A673 (cell line): ENCODE measurements around the gene ZNF362. TPM values are rescaled to one million over a fixed set of nuclear protein-coding genes. Genes with fewer than 3 reads are reported as not detected.

ENCODE experiments used
- Bru-seq: library from RNA; stranded (reverse); fragments of 400-500 nt; gene quantifications from one replicate; lab custom pipeline; 2021; lab: Mats Ljungman, UMichigan
- BruChase-seq, 2 experiments: library from RNA; stranded (reverse); fragments of 400-500 nt; gene quantifications; one replicate each; lab custom pipeline; 2021; lab: Mats Ljungman, UMichigan
- BruUV-seq: library from RNA; stranded (reverse); fragments of 400-500 nt; replicated peaks from 2 replicates; lab custom pipeline; 2021; lab: Mats Ljungman, UMichigan
- CTCF ChIA-PET: fragments of 300-600 bp; sonication (Branson Sonifier 250); formaldehyde crosslinking; loops from one replicate; lab custom pipeline; 2022; ENCODE audit warnings: antibody characterized with exemption; lab: Charles Lee
- POLR2A ChIA-PET: fragments of 300-600 bp; sonication (Branson Sonifier 250); formaldehyde crosslinking; loops from one replicate; lab custom pipeline; 2022; ENCODE audit warnings: antibody characterized with exemption; ENCODE audit not compliant: low non-redundant PET; lab: Charles Lee
- DNase-seq: peaks from one replicate; pipeline ENCODE4 v3.0.0-alpha.2; 2015; ENCODE audit warnings: low spot score
- H3K27ac ChIP-seq: fragments of 200-600 bp; sonication (generic); 2 replicates; pipeline ENCODE4 v1.5.1; 2016; ENCODE audit warnings: mixed run types, low read depth, mild to moderate bottlenecking, mixed read lengths, antibody characterized with exemption, low read length; ENCODE audit not compliant: poor library complexity, severe bottlenecking
- H3K27me3 ChIP-seq: fragments of 200-600 bp; sonication (generic); replicated peaks from 2 replicates; pipeline ENCODE4 v1.6.1; 2017; ENCODE audit warnings: mixed run types, low read depth, mild to moderate bottlenecking, mixed read lengths, antibody characterized with exemption, low read length; ENCODE audit not compliant: insufficient read depth, poor library complexity
- H3K36me3 ChIP-seq: fragments of 200-600 bp; sonication (generic); 2 replicates; pipeline ENCODE4 v1.6.1; 2016; ENCODE audit warnings: mixed run types, mild to moderate bottlenecking, mixed read lengths, antibody characterized with exemption, low read length; ENCODE audit not compliant: insufficient read depth, poor library complexity, severe bottlenecking
- H3K4me1 ChIP-seq: fragments of 200-600 bp; sonication (generic); 2 replicates; pipeline ENCODE4 v1.6.1; 2017; ENCODE audit warnings: mixed run types, mild to moderate bottlenecking, mixed read lengths, antibody characterized with exemption, low read length; ENCODE audit not compliant: insufficient read depth, poor library complexity, severe bottlenecking
- H3K4me3 ChIP-seq: fragments of 200-600 bp; sonication (generic); 2 replicates; pipeline ENCODE4 v1.5.1; 2016; ENCODE audit warnings: low read depth, mixed run types, mild to moderate bottlenecking, mixed read lengths, low read length; ENCODE audit not compliant: poor library complexity, severe bottlenecking
- H3K9me3 ChIP-seq: fragments of 200-600 bp; sonication (generic); 2 replicates; pipeline ENCODE4 v1.6.1; 2016; ENCODE audit warnings: mixed run types, low read depth, mild to moderate bottlenecking, mixed read lengths, antibody characterized with exemption, low read length; ENCODE audit not compliant: poor library complexity, severe bottlenecking
- EZH2 ChIP-seq: fragments of 200-600 bp; sonication (generic); IDR thresholded peaks from 2 replicates; pipeline ENCODE4 v1.6.1; 2017; ENCODE audit warnings: borderline replicate concordance, low read depth, mild to moderate bottlenecking, mixed read lengths, antibody characterized with exemption, low read length; ENCODE audit not compliant: poor library complexity, severe bottlenecking
- intact Hi-C: fragments of 100-400 bp; cut with micrococcal nuclease; formaldehyde crosslinking; loops from one replicate; pipeline ENCODE4 v1.10.0; 2022; ENCODE audit not compliant: unreplicated experiment
- long read RNA-seq: library from polyadenylated mRNA; stranded (forward); transcript quantifications from one replicate; pipeline ENCODE4 v2.0.0, GENCODE V29; 2022
- total RNA-seq: library from RNA; stranded (reverse); gene quantifications from 2 replicates; pipeline ENCODE4 v1.2.3, GENCODE V29; 2021
- TF ChIP-seq, protein P1 (sequence below): fragments of 300-800, 200-600 bp; sonication (generic); conservative IDR thresholded peaks from 2 replicates; pipeline ENCODE4 v1.5.1; 2017; ENCODE audit warnings: low read depth, mild to moderate bottlenecking, antibody characterized with exemption, low read length, moderate library complexity, mixed read lengths

Gene ZNF362, protein sequence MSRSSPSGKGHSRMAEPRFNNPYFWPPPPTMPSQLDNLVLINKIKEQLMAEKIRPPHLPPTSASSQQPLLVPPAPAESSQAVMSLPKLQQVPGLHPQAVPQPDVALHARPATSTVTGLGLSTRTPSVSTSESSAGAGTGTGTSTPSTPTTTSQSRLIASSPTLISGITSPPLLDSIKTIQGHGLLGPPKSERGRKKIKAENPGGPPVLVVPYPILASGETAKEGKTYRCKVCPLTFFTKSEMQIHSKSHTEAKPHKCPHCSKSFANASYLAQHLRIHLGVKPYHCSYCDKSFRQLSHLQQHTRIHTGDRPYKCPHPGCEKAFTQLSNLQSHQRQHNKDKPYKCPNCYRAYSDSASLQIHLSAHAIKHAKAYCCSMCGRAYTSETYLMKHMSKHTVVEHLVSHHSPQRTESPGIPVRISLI
- total RNA-seq: 40.1 and 55.7 TPM in 2 replicates
- percentile 79 among the genes with signal in this experiment for Bru-seq, nascent RNA
- percentile 78 among the genes with signal in this experiment for BruChase-seq, experiment 1, labeled RNA remaining after a 2-hour chase
- percentile 79 among the genes with signal in this experiment for BruChase-seq, experiment 2, labeled RNA remaining after a 6-hour chase
- long read RNA-seq, partial matches to known transcripts: 39 of 61 reads
- long read RNA-seq, other reads (novel, unspliced or antisense): 19 of 61 reads

DNA sequence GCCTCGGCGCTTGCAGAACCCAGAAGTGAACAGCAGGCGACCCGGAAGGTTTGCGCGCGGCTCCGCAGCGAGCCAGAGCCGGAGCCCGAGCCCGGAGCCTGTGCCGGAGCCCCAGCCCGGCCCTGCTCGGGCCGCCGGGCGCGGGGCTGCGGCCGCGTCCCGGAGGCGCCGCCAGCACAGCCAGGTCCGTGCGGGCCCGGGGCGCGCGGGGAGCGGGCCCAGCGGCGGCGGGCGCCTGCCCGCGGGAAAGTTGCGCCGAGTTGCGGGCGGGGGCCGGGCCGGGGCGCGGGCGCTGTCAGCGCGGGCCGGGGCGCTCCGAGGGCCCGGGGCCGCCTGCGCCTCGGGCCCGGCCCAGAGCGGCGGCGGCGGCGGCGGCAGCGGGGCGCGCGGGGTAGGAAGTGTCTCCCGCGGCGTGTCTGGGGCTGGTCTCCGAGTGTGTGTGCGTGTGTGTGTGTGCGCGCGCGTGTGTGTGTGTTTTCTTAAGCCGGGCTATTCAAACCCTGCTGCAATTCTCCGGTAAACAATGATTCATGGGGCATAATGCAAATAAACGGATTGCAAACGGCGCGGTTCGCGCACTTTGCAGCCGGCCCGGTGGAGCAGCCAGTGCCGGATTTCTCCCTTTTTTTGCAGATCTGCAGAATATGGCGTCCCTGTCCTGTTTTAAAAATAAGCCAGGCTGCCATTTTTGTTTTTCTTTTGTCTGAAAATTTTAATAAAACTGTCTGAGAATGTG, at the start of gene ZNF362:
TSS of gene ZNF362 (plus strand) at position 22 of the 736 bp plus-strand sequence. CDS start 14,083 bp downstream, outside the sequence.
- BruUV-seq: TSS peak; percentile 84
- intact Hi-C loops: no loop called here
- ChIA-PET POLR2A (interaction anchor here (0.6 kb wide), 1 partner anchor 41 kb away, joined by 4 read pairs; no protein-coding TSS in a partner anchor), CTCF (interaction anchor here (0.6 kb wide), 1 partner anchor 23 kb away, joined by 4 read pairs; no protein-coding TSS in a partner anchor)
- TF ChIP-seq, protein P1, sequence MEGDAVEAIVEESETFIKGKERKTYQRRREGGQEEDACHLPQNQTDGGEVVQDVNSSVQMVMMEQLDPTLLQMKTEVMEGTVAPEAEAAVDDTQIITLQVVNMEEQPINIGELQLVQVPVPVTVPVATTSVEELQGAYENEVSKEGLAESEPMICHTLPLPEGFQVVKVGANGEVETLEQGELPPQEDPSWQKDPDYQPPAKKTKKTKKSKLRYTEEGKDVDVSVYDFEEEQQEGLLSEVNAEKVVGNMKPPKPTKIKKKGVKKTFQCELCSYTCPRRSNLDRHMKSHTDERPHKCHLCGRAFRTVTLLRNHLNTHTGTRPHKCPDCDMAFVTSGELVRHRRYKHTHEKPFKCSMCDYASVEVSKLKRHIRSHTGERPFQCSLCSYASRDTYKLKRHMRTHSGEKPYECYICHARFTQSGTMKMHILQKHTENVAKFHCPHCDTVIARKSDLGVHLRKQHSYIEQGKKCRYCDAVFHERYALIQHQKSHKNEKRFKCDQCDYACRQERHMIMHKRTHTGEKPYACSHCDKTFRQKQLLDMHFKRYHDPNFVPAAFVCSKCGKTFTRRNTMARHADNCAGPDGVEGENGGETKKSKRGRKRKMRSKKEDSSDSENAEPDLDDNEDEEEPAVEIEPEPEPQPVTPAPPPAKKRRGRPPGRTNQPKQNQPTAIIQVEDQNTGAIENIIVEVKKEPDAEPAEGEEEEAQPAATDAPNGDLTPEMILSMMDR: no peak
- no peak for TF ChIP-seq EZH2
- DNase-seq: peak; percentile 79
- peak within 1 kb of the TSS; percentile 94 for H3K27ac ChIP-seq
- peak within 1 kb of the TSS; percentile 86 for H3K4me3 ChIP-seq
- no peaks in the 10 kb centered on the region for H3K27me3 ChIP-seq
- peaks cover 15% of the 10 kb centered on the region for H3K4me1 ChIP-seq
- no peaks in the 10 kb centered on the region for H3K9me3 ChIP-seq
- H3K36me3 ChIP-seq: no peaks in the 10 kb centered on the region

DNA sequence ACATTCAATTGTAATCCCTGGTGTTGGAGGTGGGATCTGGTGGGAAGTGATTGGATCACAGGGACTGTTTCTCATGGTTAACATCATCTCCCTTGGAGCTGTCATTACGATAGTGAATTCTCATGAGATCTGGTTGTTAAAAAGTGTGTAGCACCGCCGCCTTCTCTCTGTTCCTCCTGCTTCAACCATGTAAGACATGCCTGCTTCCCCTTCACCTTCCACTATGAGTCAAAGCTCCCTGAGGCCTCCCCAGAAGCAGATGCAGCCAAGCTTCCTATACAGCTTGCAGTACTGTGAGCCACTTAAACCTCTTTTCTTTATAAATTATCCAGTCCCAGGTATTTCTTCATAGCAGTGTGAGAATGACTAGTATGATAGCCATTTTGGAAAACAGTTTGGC, 44.3 kb upstream of the ZNF362 start:
- H3K27me3 ChIP-seq: no peaks in the 10 kb centered on the region
- H3K27ac ChIP-seq: no peak overlapping the region
- no peaks in the 10 kb centered on the region for H3K9me3 ChIP-seq
- no peaks in the 10 kb centered on the region for H3K36me3 ChIP-seq
- no peak overlapping the region for H3K4me3 ChIP-seq
- CTCF ChIA-PET: no interaction called here
- intact Hi-C loops: no loop called here
- no peaks in the 10 kb centered on the region for H3K4me1 ChIP-seq
- TF ChIP-seq EZH2: no peak
- TF ChIP-seq, protein P1: no peak
- no TSS peak for BruUV-seq
- DNase-seq: no peak
- POLR2A ChIA-PET: no interaction called here
